DMS114 treated with DMSO at 0.1 percent for 48 hours (cell line): ENCODE measurements around the gene DHX16.

Experiments used
- DNase-seq: peaks from one replicate; lab custom pipeline; 2025; ENCODE audit not compliant: unreplicated experiment; lab: John Stamatoyannopoulos, UW

DHX16 gene

DNA sequence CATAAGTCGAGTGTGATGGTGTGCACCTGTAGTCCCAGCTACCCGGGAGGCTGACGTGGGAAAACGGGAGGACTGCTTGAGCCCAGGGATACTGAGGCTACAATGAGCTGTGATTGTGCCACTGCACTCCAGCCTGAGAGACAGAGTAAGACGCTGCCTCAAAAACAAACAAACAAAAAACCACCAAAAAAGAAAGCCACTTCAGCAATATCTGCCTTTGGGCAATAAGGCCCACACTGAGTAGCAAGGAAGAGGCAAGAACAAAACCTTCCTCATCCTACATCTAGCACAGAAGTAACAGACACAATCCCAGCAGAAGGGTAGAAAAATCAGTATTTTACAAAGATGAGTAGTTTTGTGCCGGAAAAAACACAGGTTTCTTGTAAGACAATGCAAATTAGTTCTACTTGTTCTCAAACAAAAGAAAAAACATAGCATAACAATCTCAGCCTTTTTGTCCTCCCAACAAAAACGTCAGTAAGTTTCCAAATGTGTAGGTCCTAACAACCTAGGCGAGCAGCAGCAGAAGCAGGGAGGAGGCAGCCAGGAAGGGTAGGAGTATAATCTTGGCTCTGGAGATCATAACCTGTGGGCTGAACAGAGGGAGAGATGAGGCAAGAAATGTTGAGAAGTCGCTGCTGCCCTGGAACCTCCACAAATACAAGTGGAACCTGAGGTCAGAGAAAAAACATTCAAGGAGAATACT, 61.5 kb downstream of the DHX16 start:
- no peak for DNase-seq

DNA sequence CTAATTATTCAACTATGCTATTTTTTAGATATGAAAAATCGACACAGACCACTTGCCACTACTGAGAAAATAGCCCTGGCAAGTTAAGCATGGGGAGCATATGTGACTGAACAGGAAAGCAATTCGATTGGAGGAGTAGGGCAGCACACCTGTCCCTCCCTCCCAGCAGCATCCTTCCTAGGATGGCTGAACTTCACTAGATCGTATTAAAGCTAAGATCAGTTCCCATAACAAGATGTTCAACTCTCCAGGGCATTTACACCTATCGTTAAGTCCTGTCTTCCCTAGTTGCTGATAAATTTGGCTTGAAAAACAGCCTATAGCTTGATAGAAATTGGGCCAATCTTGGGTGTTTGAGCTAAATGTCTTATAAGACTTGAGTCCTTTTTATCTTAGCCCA, 62.7 kb downstream of the DHX16 start:
- no peak for DNase-seq

DNA sequence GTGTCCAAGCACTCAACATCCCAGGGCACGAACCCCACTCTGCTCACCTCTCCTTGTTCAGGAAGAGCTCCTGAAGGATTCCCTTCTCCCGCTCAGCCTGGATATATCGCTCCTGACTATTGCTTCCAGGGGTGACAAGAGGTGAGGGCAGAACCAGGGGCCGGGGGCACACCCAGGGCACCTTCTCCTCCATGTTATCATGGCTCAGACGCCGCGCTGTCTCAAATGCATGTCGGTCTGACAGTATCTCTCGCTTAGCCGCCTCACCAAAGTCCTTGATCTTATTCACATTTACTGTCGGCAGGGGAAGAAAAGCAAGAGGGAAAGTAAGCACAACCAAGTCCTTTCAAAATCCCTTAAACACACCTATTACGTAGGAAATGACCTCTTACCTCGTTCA, 68.8 kb downstream of the DHX16 start:
- DNase-seq: no peak
